ENCODE results near the gene DACH2.
A peak's percentile ranks its signal among the peaks of the same experiment; 100 is the strongest.

Gene DACH2

GRCh38 chrX:86806786-86807185 lies 658.5 kb downstream of the DACH2 start:
- DNase-seq (ENCODE audit: low read depth, low spot score): peak; percentile 0

GRCh38 chrX:86809651-86810050 lies 661.4 kb downstream of the DACH2 start:
- DNase-seq (ENCODE audit: low read depth, low spot score): no peak

- no peak for DNase-seq (ENCODE audit: low read depth, low spot score)
Observed at GRCh38 chrX:86829786-86830185, 681.5 kb downstream of the DACH2 start.

GRCh38 chrX:86830685-86831084 lies 682.4 kb downstream of the DACH2 start:
- DNase-seq (ENCODE audit: low read depth, low spot score): no peak

- DNase-seq (ENCODE audit: low read depth, low spot score): no peak
Observed at GRCh38 chrX:86845101-86845500, 696.9 kb downstream of the DACH2 start.

Measured in astrocyte of the hippocampus (primary cell).